K562 (cell line): Measurements from ENCODE around the gene HOXB6. TPM values are rescaled to one million over a fixed set of nuclear protein-coding genes. Genes with fewer than 3 reads are reported as not detected.

Source experiments
- ATAC-seq: fragments of 200-7000 bp; cut with Tn5 transposase; 3 replicates; pipeline ENCODE4 v1.9.1; 2020; ENCODE audit warnings: moderate library complexity
- BruUV-seq: library from RNA; stranded (reverse); fragments of 400-500 nt; replicated peaks from 2 replicates; lab custom pipeline; 2021; lab: Mats Ljungman, UMichigan
- CTCF ChIA-PET: fragments of 300-600 bp; formaldehyde crosslinking; extraction: SDS; loops from one replicate; lab custom pipeline; 2021; ENCODE audit warnings: low intra/inter-chr PET ratio; lab: Yijun Ruan, JAX
- POLR2A ChIA-PET: fragments of 300-600, 350-650 bp; sonication (Branson Sonifier 250); formaldehyde crosslinking; extraction: SDS; loops from one replicate; lab custom pipeline; 2021; ENCODE audit warnings: antibody characterized with exemption, inconsistent platforms; lab: Yijun Ruan, JAX
- DNase-seq, 4 experiments: peaks; one replicate each; pipeline versions ENCODE4 v3.0.0 to v3.0.0-alpha.2; 2011 to 2018; ENCODE audit warnings: low spot score in 3 of 4, mixed read lengths in 3 of 4; ENCODE audit errors: extremely low read depth in 1 of 4
- FAIRE-seq: peaks from 2 replicates; lab custom pipeline; 2011; peaks lifted over from hg19 to GRCh38; lab: Jason Lieb, UNC
- H2AFZ ChIP-seq: 2 replicates; pipeline ENCODE4 v1.6.0; 2011; ENCODE audit warnings: low read depth, low read length, control low read depth, inconsistent platforms
- H3K27ac ChIP-seq: fragments of 200-600 bp; 3 replicates; pipeline ENCODE4 v1.8.0; 2011; ENCODE audit warnings: low read depth, mild to moderate bottlenecking, control low read depth, inconsistent platforms, low read length, moderate library complexity, mixed read lengths; ENCODE audit errors: extremely low read depth
- H3K27me3 ChIP-seq, 2 experiments: fragments of 300-600 bp in 1 of 2; 2 replicates in 1 of 2; 3 replicates in 1 of 2; pipeline versions ENCODE4 v1.6.0 to v1.8.0; 2011; ENCODE audit warnings: inconsistent platforms in 2 of 2, low read length in 2 of 2, mild to moderate bottlenecking in 1 of 2, mixed read lengths in 1 of 2, moderate library complexity in 1 of 2; ENCODE audit not compliant: control insufficient read depth in 2 of 2, insufficient read depth in 2 of 2
- H3K36me3 ChIP-seq: fragments of 300-600 bp; 3 replicates; pipeline ENCODE4 v1.8.0; 2011; ENCODE audit warnings: mild to moderate bottlenecking, low read length, inconsistent platforms; ENCODE audit not compliant: control insufficient read depth, insufficient read depth
- H3K4me1 ChIP-seq, 2 experiments: fragments of 200-600 bp in 1 of 2; replicated peaks in 1 of 2; 2 replicates in 1 of 2; 3 replicates in 1 of 2; pipeline versions ENCODE4 v1.5.1 to v1.8.0; 2011; ENCODE audit warnings: inconsistent platforms in 2 of 2, low read length in 2 of 2, mild to moderate bottlenecking in 1 of 2, mixed read lengths in 1 of 2, moderate library complexity in 1 of 2; ENCODE audit not compliant: control insufficient read depth in 2 of 2, insufficient read depth in 2 of 2
- H3K4me2 ChIP-seq: 2 replicates; pipeline ENCODE4 v1.6.1; 2011; ENCODE audit warnings: low read length, control low read depth, inconsistent platforms, mixed read lengths; ENCODE audit not compliant: insufficient read depth
- H3K4me3 ChIP-seq: fragments of 200-600 bp; sonication (generic), shearing (Covaris generic); 2 replicates; pipeline ENCODE4 v1.5.1; 2016; ENCODE audit warnings: control low read depth, inconsistent platforms
- H3K79me2 ChIP-seq: fragments of 200-600 bp; 3 replicates; pipeline ENCODE4 v1.8.0; 2011; ENCODE audit warnings: low read length, inconsistent platforms; ENCODE audit not compliant: control insufficient read depth, insufficient read depth
- H3K9ac ChIP-seq, 2 experiments: 2 replicates each; pipeline versions ENCODE4 v1.6.0 to v1.6.1; 2011; ENCODE audit warnings: low read depth in 2 of 2, low read length in 2 of 2, control low read depth in 1 of 2, inconsistent platforms in 1 of 2, mild to moderate bottlenecking in 1 of 2, mixed read lengths in 1 of 2; ENCODE audit not compliant: insufficient read depth in 1 of 2
- H3K9me1 ChIP-seq: one replicate; pipeline ENCODE4 v1.6.0; 2011; ENCODE audit warnings: inconsistent platforms, mild to moderate bottlenecking, low read length, moderate library complexity; ENCODE audit not compliant: control insufficient read depth, insufficient read depth
- H3K9me3 ChIP-seq: replicated peaks from 2 replicates; pipeline ENCODE4 v1.5.1; 2011; ENCODE audit warnings: low read depth, low read length, inconsistent platforms; ENCODE audit not compliant: control insufficient read depth, insufficient read depth
- H4K20me1 ChIP-seq: replicated peaks from 2 replicates; pipeline ENCODE4 v1.6.1; 2011; ENCODE audit warnings: low read length, inconsistent platforms, mixed read lengths; ENCODE audit not compliant: control insufficient read depth, insufficient read depth
- AFF1 ChIP-seq, 2 experiments: fragments of 450-650 bp; IDR thresholded peaks; 2 replicates each; pipeline ENCODE4 v1.6.1; 2018; ENCODE audit warnings: mild to moderate bottlenecking in 2 of 2, low read depth in 1 of 2; ENCODE audit not compliant: partially characterized antibody in 2 of 2
- FOXJ2 ChIP-seq: fragments of 200-800 bp; sonication (Bioruptor generic); IDR thresholded peaks from 2 replicates; pipeline ENCODE4 v1.6.1; 2016; ENCODE audit warnings: missing genetic modification characterization, missing compliant biosample characterization
- HMG20A ChIP-seq: fragments of 450-650 bp; formaldehyde crosslinking; conservative IDR thresholded peaks from 2 replicates; pipeline ENCODE4 v1.4.0; 2020; ENCODE audit warnings: mild to moderate bottlenecking, mixed read lengths
- LARP7 ChIP-seq: fragments of 450-650 bp; IDR thresholded peaks from 2 replicates; pipeline ENCODE4 v1.6.1; 2016
- MEIS2 ChIP-seq: fragments of 450-650 bp; IDR thresholded peaks from 2 replicates; pipeline ENCODE4 v1.6.1; 2014; ENCODE audit warnings: mild to moderate bottlenecking; ENCODE audit not compliant: partially characterized antibody
- POLR2G ChIP-seq: fragments of 200-400 bp; formaldehyde crosslinking; IDR thresholded peaks from 2 replicates; pipeline ENCODE4 v1.6.1; 2017; ENCODE audit warnings: low read depth, mild to moderate bottlenecking, antibody characterized with exemption, low read length, moderate library complexity
- ZBTB1 ChIP-seq: sonication (generic); formaldehyde crosslinking; IDR thresholded peaks from 2 replicates; pipeline ENCODE4 v1.8.1; 2023; ENCODE audit warnings: missing genetic modification reagents, low read depth, mild to moderate bottlenecking, borderline replicate concordance
- ZKSCAN8 ChIP-seq: fragments of 200-800 bp; sonication (Bioruptor generic); IDR thresholded peaks from 2 replicates; pipeline ENCODE4 v1.6.1; 2016; ENCODE audit warnings: missing genetic modification characterization, missing compliant biosample characterization
- ZNF274 ChIP-seq: IDR thresholded peaks from 2 replicates; pipeline ENCODE4 v1.6.1; 2011; ENCODE audit warnings: low read depth, mild to moderate bottlenecking, low read length, moderate library complexity, borderline replicate concordance
- WGBS: fragments of 100-300 bp; shearing (Covaris generic); methylation state at CpG from one replicate; pipeline ENCODE4 v1.1.6; 2016; ENCODE audit warnings: low coverage, mixed read lengths; ENCODE audit not compliant: insufficient coverage; ENCODE audit errors: missing lambda C conversion rate; 5-methylcytosine and 5-hydroxymethylcytosine counted together
- in situ Hi-C: fragments of 300-500 bp; cut with MboI; formaldehyde crosslinking; loops from 4 replicates; pipeline ENCODE4 v1.15.0; 2018; ENCODE audit warnings: inconsistent platforms, mixed read lengths
- intact Hi-C: fragments of 100-400 bp; cut with micrococcal nuclease; formaldehyde crosslinking; loops from 2 replicates; pipeline ENCODE4 v1.14.2; 2022
- polyA plus RNA-seq, 8 experiments: library from polyadenylated mRNA; depleted of rRNA in 4 of 8; stranded (reverse) in 5 of 8; unstranded in 3 of 8; fragments of >200 nt; fragmentation: Nextera tagmentation in 2 of 8; fragmentation: Illumina TruSeq in 1 of 8; extraction: Ambion mirVana in 2 of 8; extraction: Trizol in 1 of 8; gene quantifications; 2 replicates each; pipeline versions ENCODE4 v1.2.1 to v1.2.3, GENCODE V29; 2011 to 2014; ENCODE audit warnings: inconsistent platforms in 1 of 8, missing spikeins in 1 of 8
- total RNA-seq, 7 experiments: library from RNA; depleted of rRNA in 6 of 7; stranded (reverse); fragments of >200 nt in 6 of 7; fragmentation: Illumina TruSeq in 2 of 7; extraction: Trizol in 2 of 7; gene quantifications; 2 replicates each; pipeline versions ENCODE4 v1.2.1 to v1.2.3, GENCODE V29; 2011 to 2021; ENCODE audit warnings: low replicate concordance in 1 of 7
- TF ChIP-seq, protein P1 (sequence below): fragments of 250-450 bp; sonication (Bioruptor Pico); IDR thresholded peaks from 2 replicates; pipeline ENCODE4 v1.5.0; 2021
- TF ChIP-seq, protein P2 (sequence below): fragments of 250-450 bp; sonication (Bioruptor Pico); IDR thresholded peaks from 2 replicates; pipeline ENCODE4 v1.5.0; 2020; ENCODE audit warnings: mild to moderate bottlenecking, borderline replicate concordance

Gene HOXB6
- total and polyA plus RNA-seq, 9 of the 15 experiments (the other 6 are each of a cell fraction or from before 2014, with no cell fraction given): 1.2 to 14.8 (median 4.9) TPM

GRCh38 chr17:48565925-48566710 lies 38.7 kb downstream of the HOXB6 start:
- peaks cover 59% of the 10 kb centered on the region for H3K79me2 ChIP-seq
- no peak overlapping the region; a peak in 1 of 4 replicates for H3K9ac ChIP-seq
- peaks cover 95% of the 10 kb centered on the region; the same call in 2 of the 3 replicates for H3K36me3 ChIP-seq
- H3K9me3 ChIP-seq: no peaks in the 10 kb centered on the region
- TF ChIP-seq ZNF274 (no peak), POLR2G (no peak), FOXJ2 (tag) (no peak), ZKSCAN8 (CRISPR knock-in tag) (no peak), MEIS2 (no peak), HMG20A (CRISPR knock-in tag) (no peak), AFF1 (IDR thresholded peaks at IDR 0.05; ENCODE audit: low read depth in 1 of 2, partially characterized antibody in 2 of 2) (no peak), LARP7 (no peak), ZBTB1 (no peak)
- TF ChIP-seq, protein P1, sequence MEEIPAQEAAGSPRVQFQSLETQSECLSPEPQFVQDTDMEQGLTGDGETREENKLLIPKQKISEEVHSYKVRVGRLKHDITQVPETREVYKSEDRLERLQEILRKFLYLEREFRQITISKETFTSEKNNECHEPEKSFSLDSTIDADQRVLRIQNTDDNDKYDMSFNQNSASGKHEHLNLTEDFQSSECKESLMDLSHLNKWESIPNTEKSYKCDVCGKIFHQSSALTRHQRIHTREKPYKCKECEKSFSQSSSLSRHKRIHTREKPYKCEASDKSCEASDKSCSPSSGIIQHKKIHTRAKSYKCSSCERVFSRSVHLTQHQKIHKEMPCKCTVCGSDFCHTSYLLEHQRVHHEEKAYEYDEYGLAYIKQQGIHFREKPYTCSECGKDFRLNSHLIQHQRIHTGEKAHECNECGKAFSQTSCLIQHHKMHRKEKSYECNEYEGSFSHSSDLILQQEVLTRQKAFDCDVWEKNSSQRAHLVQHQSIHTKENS (CRISPR knock-in tag): no peak
- TF ChIP-seq, protein P2, sequence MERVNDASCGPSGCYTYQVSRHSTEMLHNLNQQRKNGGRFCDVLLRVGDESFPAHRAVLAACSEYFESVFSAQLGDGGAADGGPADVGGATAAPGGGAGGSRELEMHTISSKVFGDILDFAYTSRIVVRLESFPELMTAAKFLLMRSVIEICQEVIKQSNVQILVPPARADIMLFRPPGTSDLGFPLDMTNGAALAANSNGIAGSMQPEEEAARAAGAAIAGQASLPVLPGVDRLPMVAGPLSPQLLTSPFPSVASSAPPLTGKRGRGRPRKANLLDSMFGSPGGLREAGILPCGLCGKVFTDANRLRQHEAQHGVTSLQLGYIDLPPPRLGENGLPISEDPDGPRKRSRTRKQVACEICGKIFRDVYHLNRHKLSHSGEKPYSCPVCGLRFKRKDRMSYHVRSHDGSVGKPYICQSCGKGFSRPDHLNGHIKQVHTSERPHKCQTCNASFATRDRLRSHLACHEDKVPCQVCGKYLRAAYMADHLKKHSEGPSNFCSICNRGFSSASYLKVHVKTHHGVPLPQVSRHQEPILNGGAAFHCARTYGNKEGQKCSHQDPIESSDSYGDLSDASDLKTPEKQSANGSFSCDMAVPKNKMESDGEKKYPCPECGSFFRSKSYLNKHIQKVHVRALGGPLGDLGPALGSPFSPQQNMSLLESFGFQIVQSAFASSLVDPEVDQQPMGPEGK (CRISPR knock-in tag): no peak
- TF ChIP-seq, all 486 proteins: peak for 0
- no peaks in the 10 kb centered on the region for H3K27me3 ChIP-seq
- H3K4me1 ChIP-seq: peaks cover 19 to 24% of the 10 kb centered on the region in 2 experiments
- no peaks in the 10 kb centered on the region; the same call in 1 of the 2 replicates for H4K20me1 ChIP-seq
- CTCF ChIA-PET: no interaction called here
- no peak overlapping the region for H3K27ac ChIP-seq
- ATAC-seq (no peak), DNase-seq (no peak), FAIRE-seq (no peak)
- no peak overlapping the region for H3K4me2 ChIP-seq
- POLR2A ChIA-PET: interaction anchor here (3.9 kb wide), 1 partner anchor 10 kb away, joined by 21 read pairs; no protein-coding TSS in a partner anchor
- WGBS: 56% methylated on average over 3 of the region's 4 CpGs
- H3K9me1 ChIP-seq: peaks cover 6% of the 10 kb centered on the region
- in situ Hi-C loops (no loop called here), intact Hi-C loops (no loop called here)
- no peak overlapping the region for H2AFZ ChIP-seq
- H3K4me3 ChIP-seq: no peak overlapping the region
- no TSS peak for BruUV-seq
